ENCODE results near the gene ADCY3. TPM values are rescaled to one million over a fixed set of nuclear protein-coding genes. Genes with fewer than 3 reads are reported as not detected.

The ADCY3 gene
- total RNA-seq, 1 experiment from 2014 or later: 57.6 TPM

DNA sequence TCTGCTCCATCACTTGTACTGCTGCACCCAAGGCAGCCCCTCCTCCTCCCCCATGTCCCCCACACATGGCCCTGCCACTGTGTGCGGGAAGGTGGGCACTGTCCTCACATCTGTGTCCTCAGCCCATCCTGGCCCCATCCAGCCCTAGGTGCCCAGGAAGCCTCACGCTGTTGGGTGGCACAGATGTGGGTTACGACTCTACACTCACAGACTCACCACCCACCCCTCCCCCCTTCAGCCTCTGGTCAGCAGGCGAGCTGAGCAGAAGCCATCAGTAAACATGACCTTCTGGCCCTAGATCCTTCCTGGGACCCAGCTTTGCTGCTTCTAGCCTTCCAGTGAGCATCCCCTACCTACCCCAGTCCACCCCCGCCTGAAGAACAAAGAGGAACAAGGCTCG, 43.0 kb downstream of the ADCY3 start:
- DNase-seq: no peak
- Histone ChIP-seq H3K9ac (ENCODE audit: low read length) (no peak overlapping the region), H3K9me3 (ENCODE audit: low read length) (no peaks in the 10 kb centered on the region), H3K4me3 (ENCODE audit: low read length) (no peak overlapping the region), H3K79me2 (ENCODE audit: low read length) (peaks cover 75% of the 10 kb centered on the region), H3K27me3 (ENCODE audit: low read length) (no peaks in the 10 kb centered on the region), H3K4me2 (ENCODE audit: low read depth, low read length, poor library complexity, severe bottlenecking) (no peak overlapping the region), H4K20me1 (ENCODE audit: insufficient read depth, low read depth, low read length) (0 out of 2 replicates have a peak, but pooled peaks cover 11% of the 10 kb centered on the region), H2AFZ (ENCODE audit: low read length) (no peak overlapping the region), H3K36me3 (ENCODE audit: insufficient read depth, low read length) (no peaks in the 10 kb centered on the region), H3K9me2 (replicated peaks; ENCODE audit: insufficient read depth, low read length) (no peaks in the 10 kb centered on the region), H3K4me1 (ENCODE audit: low read length) (peaks cover 8% of the 10 kb centered on the region), H3K27ac (ENCODE audit: low read length) (no peak overlapping the region)

DNA sequence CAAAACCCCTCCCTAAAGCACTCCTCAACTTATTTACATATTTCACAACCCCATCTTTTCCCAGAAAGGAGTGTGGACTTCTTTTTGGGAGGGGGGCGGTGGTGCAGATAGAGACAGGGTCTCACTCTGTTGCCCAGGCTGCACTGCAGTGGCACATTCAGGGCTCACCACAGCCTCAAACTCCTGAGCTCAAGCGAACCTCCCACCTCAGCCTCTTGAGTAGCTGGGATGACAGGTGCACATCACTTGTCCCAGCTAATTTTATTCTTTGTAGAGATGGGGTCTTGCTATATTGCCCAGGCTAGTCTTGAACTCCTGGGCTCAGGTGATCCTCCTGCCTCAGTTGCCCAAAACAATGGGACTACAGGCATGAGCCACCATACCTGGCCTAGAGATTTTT, 44.1 kb downstream of the ADCY3 start:
- DNase-seq: no peak
- no peaks in the 10 kb centered on the region for H3K9me2 ChIP-seq (replicated peaks; ENCODE audit: insufficient read depth, low read length)
- no peak overlapping the region for H2AFZ ChIP-seq (ENCODE audit: low read length)
- no peaks in the 10 kb centered on the region; the same call in 1 of the 2 replicates for H3K36me3 ChIP-seq (ENCODE audit: insufficient read depth, low read length)
- no peak overlapping the region for H3K4me3 ChIP-seq (ENCODE audit: low read length)
- H3K4me2 ChIP-seq (ENCODE audit: low read depth, low read length, poor library complexity, severe bottlenecking): no peak overlapping the region
- no peaks in the 10 kb centered on the region for H3K9me3 ChIP-seq (ENCODE audit: low read length)
- no peak overlapping the region for H3K9ac ChIP-seq (ENCODE audit: low read length)
- 0 out of 2 replicates have a peak, but pooled peaks cover 11% of the 10 kb centered on the region for H4K20me1 ChIP-seq (ENCODE audit: insufficient read depth, low read depth, low read length)
- H3K79me2 ChIP-seq (ENCODE audit: low read length): peaks cover 66% of the 10 kb centered on the region
- H3K27me3 ChIP-seq (ENCODE audit: low read length): no peaks in the 10 kb centered on the region
- H3K4me1 ChIP-seq (ENCODE audit: low read length): peaks cover 5% of the 10 kb centered on the region
- H3K27ac ChIP-seq (ENCODE audit: low read length): no peak overlapping the region

DNA sequence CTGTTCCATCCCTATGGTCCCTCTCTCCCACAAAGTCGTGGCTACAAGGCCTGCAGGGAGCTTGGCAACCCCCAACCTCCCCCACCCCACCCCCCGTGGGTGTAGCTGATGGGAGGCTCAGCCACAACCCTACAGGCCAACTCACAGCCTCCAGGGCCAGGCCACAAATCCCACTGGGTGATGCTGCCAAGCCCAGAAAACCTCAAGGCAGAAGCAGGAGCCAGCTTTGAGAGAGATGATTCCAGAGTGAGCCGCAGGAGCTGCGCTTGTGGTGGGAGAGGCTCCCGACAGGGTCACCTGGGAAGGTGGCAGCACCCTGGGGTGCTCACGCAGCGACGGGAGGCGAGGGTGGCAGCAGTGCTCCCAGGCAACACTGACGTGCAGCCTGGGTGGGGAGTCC, 44.8 kb downstream of the ADCY3 start:
- Histone ChIP-seq H3K9ac (ENCODE audit: low read length) (no peak overlapping the region), H3K27ac (ENCODE audit: low read length) (no peak overlapping the region), H3K4me1 (ENCODE audit: low read length) (peaks cover 5% of the 10 kb centered on the region), H3K4me2 (ENCODE audit: low read depth, low read length, poor library complexity, severe bottlenecking) (no peak overlapping the region), H3K27me3 (ENCODE audit: low read length) (no peaks in the 10 kb centered on the region), H3K9me2 (replicated peaks; ENCODE audit: insufficient read depth, low read length) (no peaks in the 10 kb centered on the region), H3K36me3 (ENCODE audit: insufficient read depth, low read length) (no peaks in the 10 kb centered on the region; the same call in 1 of the 2 replicates), H3K9me3 (ENCODE audit: low read length) (no peaks in the 10 kb centered on the region), H4K20me1 (ENCODE audit: insufficient read depth, low read depth, low read length) (0 out of 2 replicates have a peak, but pooled peaks cover 11% of the 10 kb centered on the region), H3K79me2 (ENCODE audit: low read length) (peaks cover 61% of the 10 kb centered on the region), H2AFZ (ENCODE audit: low read length) (no peak overlapping the region), H3K4me3 (ENCODE audit: low read length) (no peak overlapping the region)
- DNase-seq: no peak

DNA sequence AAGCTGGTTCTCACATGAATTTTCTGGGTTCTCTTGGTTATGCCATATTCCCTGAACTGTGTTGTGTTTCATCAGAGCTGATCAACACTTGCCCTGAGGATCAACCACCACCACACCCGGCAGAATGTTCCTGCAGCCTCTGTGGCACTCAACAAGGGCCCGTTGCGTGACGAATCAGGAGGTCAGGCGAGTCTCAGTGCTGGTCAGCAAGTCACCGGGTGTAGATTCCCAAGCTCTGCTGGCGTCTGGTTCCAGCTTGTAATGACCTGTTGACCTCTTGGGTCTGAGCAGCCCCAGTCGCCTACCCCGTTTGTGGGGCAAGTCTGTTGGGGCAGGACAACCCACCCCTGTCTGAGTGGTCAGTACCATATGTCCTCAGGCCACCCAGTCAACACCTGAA, 46.0 kb downstream of the ADCY3 start:
- H2AFZ ChIP-seq (ENCODE audit: low read length): no peak overlapping the region
- no peaks in the 10 kb centered on the region for H3K4me1 ChIP-seq (ENCODE audit: low read length)
- no peaks in the 10 kb centered on the region for H3K27me3 ChIP-seq (ENCODE audit: low read length)
- no peak overlapping the region for H3K4me2 ChIP-seq (ENCODE audit: low read depth, low read length, poor library complexity, severe bottlenecking)
- H3K36me3 ChIP-seq (ENCODE audit: insufficient read depth, low read length): no peaks in the 10 kb centered on the region; the same call in 1 of the 2 replicates
- no peaks in the 10 kb centered on the region for H3K9me3 ChIP-seq (ENCODE audit: low read length)
- no peak for DNase-seq
- H3K79me2 ChIP-seq (ENCODE audit: low read length): peaks cover 55% of the 10 kb centered on the region
- H3K27ac ChIP-seq (ENCODE audit: low read length): no peak overlapping the region
- no peaks in the 10 kb centered on the region for H3K9me2 ChIP-seq (replicated peaks; ENCODE audit: insufficient read depth, low read length)
- 0 out of 2 replicates have a peak, but pooled peaks cover 11% of the 10 kb centered on the region for H4K20me1 ChIP-seq (ENCODE audit: insufficient read depth, low read depth, low read length)
- H3K9ac ChIP-seq (ENCODE audit: low read length): no peak overlapping the region
- no peak overlapping the region for H3K4me3 ChIP-seq (ENCODE audit: low read length)

DNA sequence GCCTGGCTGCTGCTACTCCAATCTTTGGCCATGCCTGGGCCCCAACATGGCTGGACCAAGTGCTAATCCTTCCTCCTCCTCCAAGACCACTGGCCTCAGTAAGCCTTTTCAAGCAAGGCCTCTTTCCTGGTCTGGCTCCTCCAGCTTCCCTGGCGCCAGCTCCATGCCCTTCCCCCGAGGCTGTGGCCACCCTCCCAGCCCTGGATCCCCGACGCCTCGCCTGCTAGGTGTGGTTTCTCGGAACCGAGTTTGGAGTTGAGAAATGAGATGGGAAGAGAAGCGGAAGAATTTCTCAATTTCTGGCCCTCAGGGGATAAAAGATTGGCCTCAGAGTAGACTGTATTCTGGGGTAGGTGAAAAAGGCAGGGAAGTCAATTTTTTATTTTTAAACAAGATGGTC, 46.4 kb downstream of the ADCY3 start:
- Histone ChIP-seq H3K4me2 (ENCODE audit: low read depth, low read length, poor library complexity, severe bottlenecking) (no peak overlapping the region), H3K9me3 (ENCODE audit: low read length) (no peaks in the 10 kb centered on the region), H3K4me3 (ENCODE audit: low read length) (no peak overlapping the region), H4K20me1 (ENCODE audit: insufficient read depth, low read depth, low read length) (0 out of 2 replicates have a peak, but pooled peaks cover 11% of the 10 kb centered on the region), H2AFZ (ENCODE audit: low read length) (no peak overlapping the region), H3K4me1 (ENCODE audit: low read length) (no peaks in the 10 kb centered on the region), H3K9ac (ENCODE audit: low read length) (no peak overlapping the region), H3K9me2 (replicated peaks; ENCODE audit: insufficient read depth, low read length) (no peaks in the 10 kb centered on the region), H3K36me3 (ENCODE audit: insufficient read depth, low read length) (no peaks in the 10 kb centered on the region; the same call in 1 of the 2 replicates), H3K27me3 (ENCODE audit: low read length) (no peaks in the 10 kb centered on the region), H3K27ac (ENCODE audit: low read length) (no peak overlapping the region), H3K79me2 (ENCODE audit: low read length) (peaks cover 53% of the 10 kb centered on the region)
- DNase-seq: no peak

DNA sequence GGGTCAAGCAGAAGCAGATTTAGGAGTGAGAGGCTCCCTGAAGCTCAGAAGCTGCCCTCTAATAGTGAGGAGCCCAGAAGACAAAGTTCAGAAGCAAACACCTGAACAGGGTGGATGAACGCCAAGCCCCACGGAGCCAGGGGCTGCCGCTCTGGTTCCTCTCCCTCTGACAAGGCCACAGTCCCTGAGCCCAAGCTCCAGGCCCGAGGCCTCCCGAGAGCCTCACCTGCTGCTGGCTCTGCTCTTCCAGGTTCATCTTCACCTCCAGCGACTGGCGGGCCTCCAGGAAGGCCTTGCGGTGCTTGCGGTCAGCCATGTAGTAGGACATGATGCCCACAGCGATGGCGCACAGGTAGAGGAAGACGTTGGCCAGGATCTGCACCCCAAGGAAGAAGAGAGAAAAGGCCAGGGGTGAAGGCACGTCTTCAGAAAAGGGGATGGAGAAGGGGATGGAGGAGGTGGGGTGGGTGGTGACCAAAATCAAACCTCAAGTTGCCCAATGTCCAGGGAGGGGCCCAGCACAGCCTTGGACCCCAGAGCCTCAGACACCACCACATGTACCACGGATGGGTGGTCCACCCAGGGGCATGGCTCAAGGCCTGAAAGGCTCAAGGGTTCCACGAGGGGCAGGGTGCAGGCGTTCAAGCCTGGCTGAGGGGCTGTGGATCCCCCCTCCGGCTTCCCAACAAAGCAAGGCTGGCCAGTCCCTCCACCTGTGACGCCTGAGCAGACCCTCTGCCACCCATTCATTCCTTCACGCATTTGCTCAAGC, 47.5 kb downstream of the ADCY3 start:
- Histone ChIP-seq H3K4me2 (ENCODE audit: low read depth, low read length, poor library complexity, severe bottlenecking) (no peak overlapping the region), H3K27ac (ENCODE audit: low read length) (no peak overlapping the region), H3K9ac (ENCODE audit: low read length) (no peak overlapping the region), H3K9me2 (replicated peaks; ENCODE audit: insufficient read depth, low read length) (no peaks in the 10 kb centered on the region), H3K9me3 (ENCODE audit: low read length) (no peaks in the 10 kb centered on the region), H2AFZ (ENCODE audit: low read length) (no peak overlapping the region), H4K20me1 (ENCODE audit: insufficient read depth, low read depth, low read length) (0 out of 2 replicates have a peak, but pooled peaks cover 11% of the 10 kb centered on the region), H3K4me3 (ENCODE audit: low read length) (no peak overlapping the region), H3K4me1 (ENCODE audit: low read length) (peaks cover 5% of the 10 kb centered on the region; the same call in 1 of the 2 replicates), H3K79me2 (ENCODE audit: low read length) (peaks cover 50% of the 10 kb centered on the region), H3K36me3 (ENCODE audit: insufficient read depth, low read length) (no peaks in the 10 kb centered on the region; the same call in 1 of the 2 replicates), H3K27me3 (ENCODE audit: low read length) (no peaks in the 10 kb centered on the region)
- DNase-seq: no peak

DNA sequence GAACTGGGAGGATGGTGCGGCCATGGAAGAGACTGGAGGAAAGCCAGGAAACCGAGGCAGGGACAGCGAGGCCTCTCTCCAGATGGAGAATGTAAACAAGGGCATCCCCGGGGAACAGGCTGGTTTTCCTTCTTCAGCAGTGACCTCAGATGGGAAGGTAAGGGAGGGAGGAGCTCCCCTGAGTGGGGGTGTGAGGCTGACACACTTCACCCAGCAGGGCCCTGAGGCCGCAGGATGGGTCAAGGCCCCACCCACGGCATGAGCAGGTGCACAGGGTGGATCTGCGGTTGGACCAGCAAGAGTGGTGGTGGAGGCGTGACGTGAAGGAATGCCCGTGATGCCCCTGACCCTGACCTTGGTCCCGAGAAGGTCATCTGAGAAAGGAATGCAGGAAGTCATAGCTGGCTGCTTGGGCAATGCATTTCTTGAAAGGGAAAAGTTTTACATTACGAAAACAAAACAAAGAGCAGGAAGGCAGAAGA, 48.1 kb downstream of the ADCY3 start:
- DNase-seq: no peak
- H3K79me2 ChIP-seq (ENCODE audit: low read length): peaks cover 50% of the 10 kb centered on the region
- H4K20me1 ChIP-seq (ENCODE audit: insufficient read depth, low read depth, low read length): 0 out of 2 replicates have a peak, but pooled peaks cover 11% of the 10 kb centered on the region
- no peaks in the 10 kb centered on the region for H3K9me2 ChIP-seq (replicated peaks; ENCODE audit: insufficient read depth, low read length)
- H3K36me3 ChIP-seq (ENCODE audit: insufficient read depth, low read length): no peaks in the 10 kb centered on the region; the same call in 1 of the 2 replicates
- H3K9ac ChIP-seq (ENCODE audit: low read length): no peak overlapping the region
- H3K4me1 ChIP-seq (ENCODE audit: low read length): peaks cover 5% of the 10 kb centered on the region; the same call in 1 of the 2 replicates
- no peak overlapping the region for H3K4me3 ChIP-seq (ENCODE audit: low read length)
- H3K9me3 ChIP-seq (ENCODE audit: low read length): no peaks in the 10 kb centered on the region
- H3K27ac ChIP-seq (ENCODE audit: low read length): no peak overlapping the region
- no peak overlapping the region for H2AFZ ChIP-seq (ENCODE audit: low read length)
- no peak overlapping the region for H3K4me2 ChIP-seq (ENCODE audit: low read depth, low read length, poor library complexity, severe bottlenecking)
- no peaks in the 10 kb centered on the region for H3K27me3 ChIP-seq (ENCODE audit: low read length)

DNA sequence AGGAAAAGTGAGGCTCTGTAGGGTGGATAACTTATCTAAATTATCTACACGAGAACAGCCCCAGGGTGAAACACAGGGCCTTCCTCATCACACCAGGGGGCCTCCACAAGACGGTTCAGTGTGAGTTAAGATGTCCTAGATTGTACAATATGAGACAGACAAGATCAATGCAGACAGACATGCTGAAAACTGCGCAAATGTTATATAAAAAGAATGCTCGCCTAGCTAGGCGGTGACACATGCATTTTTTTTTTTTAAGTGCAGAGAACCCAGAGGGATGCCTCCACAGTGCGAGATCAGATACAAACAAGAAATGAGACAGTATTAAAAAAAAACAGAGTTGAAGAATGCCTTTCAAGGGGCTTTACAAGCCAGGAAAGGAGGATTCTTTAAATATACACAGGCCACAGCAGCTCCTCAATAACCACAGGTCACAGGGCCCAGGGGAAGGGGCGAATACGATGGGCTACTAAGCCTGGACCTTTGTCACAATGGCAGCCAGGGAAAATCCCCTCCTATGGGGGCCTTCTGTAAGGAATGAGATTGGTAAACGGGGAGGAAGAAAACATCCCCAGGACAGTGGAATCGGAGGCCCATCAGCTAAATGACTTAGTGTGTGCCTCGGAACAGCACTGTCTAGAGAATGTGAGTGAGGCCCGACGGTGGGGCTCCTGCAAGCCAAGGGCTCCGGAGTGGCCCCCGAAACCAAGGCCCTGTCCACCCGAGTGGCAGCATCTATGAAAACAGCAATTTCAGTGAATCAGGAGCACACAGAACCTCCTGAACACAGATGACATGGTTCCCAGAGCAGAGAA, 48.9 kb downstream of the ADCY3 start:
- peaks cover 5% of the 10 kb centered on the region; the same call in 1 of the 2 replicates for H3K4me1 ChIP-seq (ENCODE audit: low read length)
- no peaks in the 10 kb centered on the region for H3K9me3 ChIP-seq (ENCODE audit: low read length)
- peaks cover 47% of the 10 kb centered on the region for H3K79me2 ChIP-seq (ENCODE audit: low read length)
- H3K4me2 ChIP-seq (ENCODE audit: low read depth, low read length, poor library complexity, severe bottlenecking): no peak overlapping the region
- H2AFZ ChIP-seq (ENCODE audit: low read length): no peak overlapping the region
- H3K4me3 ChIP-seq (ENCODE audit: low read length): no peak overlapping the region
- H3K27me3 ChIP-seq (ENCODE audit: low read length): no peaks in the 10 kb centered on the region
- no peaks in the 10 kb centered on the region; the same call in 1 of the 2 replicates for H3K36me3 ChIP-seq (ENCODE audit: insufficient read depth, low read length)
- H3K27ac ChIP-seq (ENCODE audit: low read length): no peak overlapping the region
- no peak overlapping the region for H3K9ac ChIP-seq (ENCODE audit: low read length)
- H4K20me1 ChIP-seq (ENCODE audit: insufficient read depth, low read depth, low read length): 0 out of 2 replicates have a peak, but pooled peaks cover 10% of the 10 kb centered on the region
- DNase-seq: no peak
- H3K9me2 ChIP-seq (replicated peaks; ENCODE audit: insufficient read depth, low read length): no peaks in the 10 kb centered on the region

Measured in Karpas-422 (cell line).